Small intestine (tissue), 7 donors: ENCODE measurements around the gene MC2R. TPM values are rescaled to one million over a fixed set of nuclear protein-coding genes. Genes with fewer than 3 reads are reported as not detected.

ENCODE experiments used
- DNase-seq, 2 donors: peaks; one replicate each; pipeline versions ENCODE4 v3.0.0 to v3.0.0-alpha.2; 2013
- FAIRE-seq: peaks from 2 replicates; lab custom pipeline; 2012; peaks lifted over from hg19 to GRCh38; lab: Jason Lieb, UNC
- H3K27ac ChIP-seq, 3 donors: one replicate each; pipeline ENCODE4 v1.5.1; 2013; ENCODE audit warnings: low read length in 2 of 3, mild to moderate bottlenecking in 2 of 3, control low read depth in 1 of 3, inconsistent platforms in 1 of 3, low read depth in 1 of 3, moderate library complexity in 1 of 3
- H3K27me3 ChIP-seq, 3 donors: one replicate each; pipeline ENCODE4 v1.6.1; 2013; ENCODE audit warnings: low read length in 3 of 3, inconsistent platforms in 1 of 3; ENCODE audit not compliant: control insufficient read depth in 3 of 3, insufficient read depth in 3 of 3
- H3K36me3 ChIP-seq, 3 donors: one replicate each; pipeline ENCODE4 v1.6.1; 2013; ENCODE audit warnings: low read length in 3 of 3, inconsistent platforms in 1 of 3, low read depth in 1 of 3, mild to moderate bottlenecking in 1 of 3, moderate library complexity in 1 of 3; ENCODE audit not compliant: control insufficient read depth in 3 of 3, insufficient read depth in 2 of 3
- H3K4me1 ChIP-seq, 3 donors: one replicate each; pipeline ENCODE4 v1.6.1; 2013; ENCODE audit warnings: low read length in 2 of 3, inconsistent platforms in 1 of 3, low read depth in 1 of 3, mild to moderate bottlenecking in 1 of 3, moderate library complexity in 1 of 3; ENCODE audit not compliant: control insufficient read depth in 3 of 3, insufficient read depth in 2 of 3
- H3K4me3 ChIP-seq, 3 donors: one replicate each; pipeline ENCODE4 v1.5.1; 2013; ENCODE audit warnings: low read length in 3 of 3, control low read depth in 1 of 3, inconsistent platforms in 1 of 3, low read depth in 1 of 3, mild to moderate bottlenecking in 1 of 3, moderate library complexity in 1 of 3
- H3K9me3 ChIP-seq, 2 donors: one replicate each; pipeline ENCODE4 v1.6.1; 2013; ENCODE audit warnings: low read depth in 1 of 2, low read length in 1 of 2; ENCODE audit not compliant: control insufficient read depth in 2 of 2, insufficient read depth in 1 of 2
- WGBS, 3 donors: extraction: QIAGEN DNeasy Blood & Tissue Kit; methylation state at CpG; one replicate each; pipeline ENCODE4 v1.1.7; 2013; 5-methylcytosine and 5-hydroxymethylcytosine counted together
- polyA plus RNA-seq, 4 donors: library from polyadenylated mRNA; stranded (reverse) in 3 of 4; unstranded in 1 of 4; fragments of 200-250 nt in 3 of 4; fragments of 120-200 nt in 1 of 4; gene quantifications; one replicate each; pipeline versions ENCODE4 v1.2.1 to v1.2.3, GENCODE V29; 2013
- donor health status: healthy with polysubstance abuse.
- donor health status: control.
- donor health status: control.
- donor health status: Bipolar disorder and iron deficiency.
- donor health status: healthy.

Gene MC2R
- polyA plus RNA-seq, 4 donors, result 0.01 to 0.46 TPM; not detected in 2

DNA sequence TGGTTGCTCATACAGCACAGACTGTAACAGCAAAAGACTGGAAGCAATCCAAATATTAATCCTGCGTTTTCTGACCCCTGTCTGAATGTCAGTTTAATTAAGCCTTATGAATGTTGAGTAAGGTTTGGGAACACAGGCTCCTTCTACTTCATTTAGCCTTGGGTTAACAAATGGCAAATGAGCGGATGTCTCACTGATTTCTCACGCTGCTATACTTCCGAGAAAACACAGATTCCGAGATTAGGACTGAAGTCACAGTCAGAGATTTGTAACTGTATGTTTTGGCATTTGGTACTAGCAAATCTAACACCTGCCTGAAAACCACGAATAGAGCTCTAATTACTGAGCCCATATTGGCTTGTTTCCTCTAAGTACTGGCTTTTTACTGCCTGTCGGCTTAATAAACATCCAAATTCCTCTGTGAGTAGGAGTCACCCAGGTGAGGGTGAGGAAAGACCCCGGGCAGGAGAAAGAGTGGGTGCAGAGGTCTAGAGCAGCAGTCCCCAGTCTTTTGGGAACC is 80.8 kb downstream of the MC2R start:
- 18 to 46% (median 27%) methylated on average over 8 of the region's 8 CpGs for WGBS, 3 donors
- FAIRE-seq, result no peak
- no peak for DNase-seq

More for the DNA sequence above, 80.8 kb downstream of the MC2R start:
- peaks cover 0 to 3% (median 0%) of the 10 kb centered on the region in 3 donors for H3K27me3 ChIP-seq
- H3K4me3 ChIP-seq, result no peak overlapping the region
- no peak overlapping the region for H3K27ac ChIP-seq
- H3K4me1 ChIP-seq, result no peaks in the 10 kb centered on the region
- no peaks in the 10 kb centered on the region for H3K36me3 ChIP-seq
- no peaks in the 10 kb centered on the region for H3K9me3 ChIP-seq

Other genes with a start within 250 kb of the MC2R start
- 10 to 100 TPM in 1 of 4 donors, 1 to 10 TPM in 3; 4.3 to 18.1 (median 7.5) TPM for gene FAM210A, start 189.0 kb downstream of the MC2R start, polyA plus RNA-seq
- 10 to 100 TPM in 1 of 4 donors, 1 to 10 TPM in 3; 8.4 to 35.7 (median 9.6) TPM for gene RNMT, start 188.9 kb downstream of the MC2R start, polyA plus RNA-seq
- 1 to 10 TPM in 1 of 4 donors, not detected in 3; 5.0 TPM for gene MC5R, start 91.4 kb downstream of the MC2R start, polyA plus RNA-seq
- gene ZNF519, start 216.9 kb upstream of the MC2R start, polyA plus RNA-seq, result 1 to 10 TPM in 2 of 4 donors, under 1 TPM in 1, not detected in 1; under 0.01 to 7.2 (median 2.3) TPM